H1 (cell line): Measurements from ENCODE around the gene BRPF3. TPM values are rescaled to one million over a fixed set of nuclear protein-coding genes. Genes with fewer than 3 reads are reported as not detected.

ENCODE experiments used
- E2F6 ChIP-seq: IDR thresholded peaks from 2 replicates; pipeline ENCODE4 v1.6.1; 2012; ENCODE audit warnings: inconsistent platforms
- KDM4A ChIP-seq: IDR thresholded peaks from one replicate; pipeline ENCODE4 v1.7.1; 2012; ENCODE audit warnings: low read depth, mild to moderate bottlenecking, moderate library complexity, low read length, inconsistent platforms; ENCODE audit not compliant: severe bottlenecking
- ZNF274 ChIP-seq: IDR thresholded peaks from 2 replicates; pipeline ENCODE4 v1.7.0; 2012; ENCODE audit warnings: low read length, borderline replicate concordance; ENCODE audit errors: extremely low read depth
- polyA plus RNA-seq, 7 experiments: library from polyadenylated mRNA; depleted of rRNA in 3 of 7; stranded (reverse) in 5 of 7; unstranded in 2 of 7; fragments of >200 nt in 5 of 7; fragments of 200-250 nt in 2 of 7; gene quantifications; 1 replicate in 5 of 7; 2 replicates in 1 of 7; 4 replicates in 1 of 7; pipeline versions ENCODE4 v1.2.1 to v1.2.3, GENCODE V29; 2011 to 2013; ENCODE audit warnings: missing spikeins in 2 of 7, mixed read lengths in 2 of 7
- total RNA-seq: library from RNA; stranded (reverse); fragmentation: NEBNext Ultra II Directional; extraction: Animal tissue kit (Norgen Biotek cat#: 25700); gene quantifications from 2 replicates; pipeline ENCODE4 v1.2.1, GENCODE V29; 2021

Gene BRPF3
- total and polyA plus RNA-seq, 2 of the 8 experiments (the other 6 are each of a cell fraction or from before 2014, with no cell fraction given), result 26.0 to 37.5 TPM

DNA sequence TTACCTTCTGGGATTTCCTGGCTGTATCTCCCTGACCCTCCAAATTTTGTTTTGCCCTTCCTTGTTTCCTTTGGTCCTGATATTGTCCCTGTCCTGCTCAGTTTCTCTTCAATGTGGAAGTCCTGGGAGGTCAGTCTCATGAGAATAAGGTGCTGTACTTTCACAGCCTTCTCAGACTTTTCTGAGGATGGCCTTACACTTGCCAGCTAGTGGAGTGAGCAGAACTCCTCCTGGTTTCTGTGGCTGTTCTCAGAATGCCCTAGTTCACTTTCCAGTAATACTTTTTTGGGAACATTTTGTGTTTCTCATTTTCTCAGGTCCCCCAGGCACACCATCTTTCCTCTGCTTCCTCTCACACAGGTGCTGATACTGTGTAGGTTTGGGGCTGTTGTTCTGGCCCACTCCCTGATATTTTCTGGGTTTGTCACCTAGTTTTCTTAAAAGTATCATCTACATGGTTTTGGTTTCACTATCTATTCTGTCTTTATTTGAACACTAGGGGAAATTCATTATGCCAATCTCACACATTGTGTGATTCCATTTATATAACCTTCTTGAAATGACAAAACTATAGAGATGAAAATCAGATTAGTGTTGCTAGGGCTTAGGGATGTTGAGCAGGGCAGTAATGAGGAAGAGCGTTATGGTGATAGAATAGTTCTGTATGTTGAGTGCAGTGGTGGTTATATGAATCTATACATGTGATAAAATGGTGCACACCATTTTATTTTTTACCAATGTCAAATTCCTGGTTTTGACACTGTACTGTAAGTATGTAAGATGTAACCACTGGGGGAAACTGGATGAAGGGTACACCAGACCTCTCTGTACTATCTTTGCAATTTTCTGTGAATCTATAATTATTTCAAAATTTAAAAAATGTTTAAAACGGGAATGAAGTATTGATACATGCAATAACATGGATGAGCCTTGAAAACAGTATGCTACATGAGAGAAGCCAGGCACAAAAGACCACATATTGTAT lies 27.2 kb upstream of the BRPF3 start (continued):
- TF ChIP-seq KDM4A (no peak), ZNF274 (no peak), E2F6 (no peak)
